ENCODE results near the gene SRR. TPM values are rescaled to one million over a fixed set of nuclear protein-coding genes. Genes with fewer than 3 reads are reported as not detected.
"Not testable (repeated sequence)": the region's sequence is repeated elsewhere in the genome, so short reads cannot be mapped to it uniquely, and the experiment has no call there.

Gene SRR
- total RNA-seq, 2 donors from 2014 or later, result 20.9 to 26.8 TPM

DNA sequence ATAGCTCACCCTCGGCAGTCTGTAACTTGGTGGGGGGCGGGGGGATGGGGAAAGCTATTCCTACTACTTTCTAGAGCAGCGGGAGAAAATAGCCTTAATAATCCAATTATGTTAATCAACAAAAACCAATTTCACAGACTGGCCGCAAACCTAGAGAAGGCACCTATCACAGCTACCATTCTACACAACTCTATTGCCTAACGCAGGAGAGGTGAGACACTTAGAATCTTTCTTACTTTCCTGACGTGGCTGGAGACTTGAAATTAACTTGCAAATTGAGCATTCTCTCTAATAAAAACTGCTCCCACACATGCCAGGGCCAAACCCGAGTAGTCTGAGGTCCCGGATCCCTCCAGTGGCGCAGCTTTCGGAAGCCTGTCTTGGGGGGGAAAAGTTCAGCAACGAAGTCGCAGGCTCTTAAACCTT is 959 bp upstream of the SRR start:
- Mint-ChIP-seq H3K27ac (peak overlapping the region; percentile 69), H3K4me1 (ENCODE audit: low read depth) (peaks cover 48% of the 10 kb centered on the region), H3K9me3 (no peaks in the 10 kb centered on the region), H3K27me3 (ENCODE audit: low read depth) (no peaks in the 10 kb centered on the region), H3K36me3 (ENCODE audit: insufficient read depth in 2 of 2) (peaks cover 3 to 17% of the 10 kb centered on the region in 2 donors), H3K4me3 (peak overlapping the region; percentile 89 to 93)
- DNase-seq, result no peak
- ATAC-seq (replicated peaks in 1 of 2), result no peak

DNA sequence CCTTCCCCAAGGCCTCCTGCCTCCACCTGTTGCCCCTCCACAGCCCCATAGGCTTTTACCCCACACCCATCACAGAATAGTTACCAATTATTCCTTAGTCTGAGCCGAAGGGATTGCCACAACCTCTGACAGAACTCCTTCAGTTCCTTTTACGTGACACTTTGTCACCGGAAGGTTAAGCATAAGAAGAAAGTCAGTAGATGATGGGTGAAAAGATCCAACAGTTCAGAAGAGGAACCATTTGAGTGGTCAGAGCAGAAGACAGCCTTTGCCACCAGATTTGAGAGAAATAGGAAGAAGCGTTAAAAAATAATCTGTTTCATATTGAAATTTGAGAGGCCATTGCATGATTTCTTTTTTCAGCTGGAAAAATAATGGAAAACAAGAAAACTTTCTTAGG is 1.2 kb downstream of the SRR start:
- Mint-ChIP-seq H3K4me3 (peak overlapping the region; percentile 70 to 73), H3K27me3 (ENCODE audit: low read depth) (no peaks in the 10 kb centered on the region), H3K4me1 (ENCODE audit: low read depth) (peaks cover 55% of the 10 kb centered on the region), H3K36me3 (ENCODE audit: insufficient read depth in 2 of 2) (peaks cover 6 to 11% of the 10 kb centered on the region in 2 donors), H3K9me3 (no peaks in the 10 kb centered on the region), H3K27ac (no peak overlapping the region)
- ATAC-seq (replicated peaks in 1 of 2) (no peak), DNase-seq (no peak)

DNA sequence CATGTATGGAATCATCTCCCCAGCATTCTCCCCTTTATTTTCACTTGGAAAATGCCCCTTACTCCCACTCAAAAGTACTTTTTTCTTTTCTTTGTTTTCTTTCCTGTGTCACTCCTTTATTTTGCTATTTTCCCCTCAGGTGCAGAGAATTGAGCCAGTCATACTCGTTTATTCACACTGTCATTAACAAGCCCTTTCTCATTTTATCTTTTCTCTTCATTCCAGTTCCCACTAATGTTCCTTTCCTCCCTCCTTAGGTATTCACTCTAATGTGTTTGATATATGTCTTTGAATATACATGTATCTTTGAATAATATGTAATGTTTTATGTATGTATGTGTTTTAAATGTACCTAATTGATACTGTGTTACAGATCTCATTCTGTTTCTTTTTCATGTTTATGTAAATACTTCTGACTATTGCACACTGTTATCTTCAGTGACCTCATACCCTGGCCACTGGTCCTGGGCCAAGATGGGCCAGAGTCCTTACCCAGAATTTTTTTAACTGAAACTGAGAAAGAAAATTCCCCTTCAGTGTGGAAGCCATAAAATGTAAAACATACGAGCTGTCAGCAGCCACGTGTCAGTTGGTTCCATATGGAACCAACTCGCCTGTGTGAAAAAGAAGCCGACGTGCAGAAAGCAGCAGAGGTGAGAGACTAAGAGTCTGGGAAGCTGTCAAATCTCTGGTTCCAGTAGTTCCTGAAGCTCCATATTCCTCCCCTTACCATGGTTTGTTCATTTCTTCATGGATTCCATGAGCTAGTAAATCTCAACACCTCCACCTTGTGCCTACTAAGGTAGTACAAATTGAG is 5.8 kb downstream of the SRR start:
- H3K36me3 Mint-ChIP-seq (ENCODE audit: insufficient read depth in 2 of 2), result peaks cover 2 to 9% of the 10 kb centered on the region in 2 donors
- H3K4me3 Mint-ChIP-seq, result no peak overlapping the region
- no peak for DNase-seq
- no peak for ATAC-seq (replicated peaks in 1 of 2)
- H3K27me3 Mint-ChIP-seq (ENCODE audit: low read depth), result no peaks in the 10 kb centered on the region
- peaks cover 27% of the 10 kb centered on the region for H3K4me1 Mint-ChIP-seq (ENCODE audit: low read depth)
- no peaks in the 10 kb centered on the region for H3K9me3 Mint-ChIP-seq
- peak overlapping the region; percentile 71 for H3K27ac Mint-ChIP-seq

DNA sequence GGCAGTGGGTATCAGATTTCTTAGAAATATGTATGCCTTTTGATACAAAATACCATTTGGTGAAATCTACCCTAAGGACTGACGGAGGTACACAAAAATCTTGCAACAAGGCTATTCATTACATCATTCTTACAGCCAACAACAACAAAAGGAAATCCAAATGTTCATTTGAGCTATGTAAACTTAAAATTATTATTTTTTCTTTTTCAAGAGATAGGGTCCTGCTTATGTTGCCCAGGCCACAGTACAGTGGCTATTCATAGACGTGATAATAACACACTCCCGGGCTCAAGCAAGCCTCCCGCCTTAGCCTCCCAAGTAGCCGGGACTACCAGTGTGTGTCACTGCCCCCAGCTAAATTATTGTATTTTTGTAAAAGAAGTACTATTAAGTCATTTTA is 9.0 kb downstream of the SRR start:
- Mint-ChIP-seq H3K9me3 (no peaks in the 10 kb centered on the region), H3K4me3 (no peak overlapping the region), H3K36me3 (ENCODE audit: insufficient read depth in 2 of 2) (peaks cover 2% of the 10 kb centered on the region in 2 donors), H3K27me3 (ENCODE audit: low read depth) (no peaks in the 10 kb centered on the region), H3K4me1 (ENCODE audit: low read depth) (peaks cover 7% of the 10 kb centered on the region), H3K27ac (no peak overlapping the region)
- DNase-seq (no peak), ATAC-seq (replicated peaks in 1 of 2) (no peak)

DNA sequence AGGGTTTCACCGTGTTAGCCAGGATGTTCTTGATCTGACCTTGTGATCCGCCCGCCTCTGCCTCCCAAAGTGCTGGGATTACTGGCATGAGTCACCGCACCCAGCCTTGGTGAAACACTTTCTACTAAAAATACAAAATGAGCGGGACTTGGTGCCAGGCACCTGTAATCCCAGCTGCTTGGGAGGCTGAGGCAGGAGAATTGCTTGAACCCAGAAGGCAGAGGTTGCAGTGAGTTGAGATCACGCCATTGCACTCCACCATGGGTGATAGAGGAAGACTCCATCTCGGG is 13.1 kb downstream of the SRR start:
- DNase-seq; ATAC-seq (replicated peaks in 1 of 2); H3K9me3 Mint-ChIP-seq; H3K27me3 Mint-ChIP-seq (ENCODE audit: low read depth); H3K27ac Mint-ChIP-seq; H3K4me1 Mint-ChIP-seq (ENCODE audit: low read depth); H3K4me3 Mint-ChIP-seq: not testable (repeated sequence)
- peaks cover 0 to 18% of the 10 kb centered on the region in 2 donors for H3K36me3 Mint-ChIP-seq (ENCODE audit: insufficient read depth in 2 of 2)

DNA sequence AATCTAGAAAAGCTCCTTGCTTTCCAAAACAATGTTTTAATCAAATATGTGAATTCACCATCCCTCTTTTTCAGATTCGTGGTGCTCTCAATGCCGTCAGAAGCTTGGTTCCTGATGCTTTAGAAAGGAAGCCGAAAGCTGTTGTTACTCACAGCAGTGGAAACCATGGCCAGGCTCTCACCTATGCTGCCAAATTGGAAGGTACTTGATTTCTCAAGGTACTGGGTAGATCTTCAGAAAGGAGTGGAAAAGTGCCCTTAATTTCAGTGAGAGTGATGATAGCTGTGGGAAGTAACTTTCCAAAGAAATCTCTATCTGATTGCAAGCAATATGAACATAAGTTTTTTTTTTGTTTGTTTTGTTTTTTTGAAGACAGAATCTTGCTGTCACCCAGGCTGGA is 14.0 kb downstream of the SRR start:
- Mint-ChIP-seq H3K4me1 (ENCODE audit: low read depth) (no peaks in the 10 kb centered on the region), H3K4me3 (no peak overlapping the region), H3K27me3 (ENCODE audit: low read depth) (no peaks in the 10 kb centered on the region), H3K27ac (no peak overlapping the region), H3K9me3 (no peaks in the 10 kb centered on the region), H3K36me3 (ENCODE audit: insufficient read depth in 2 of 2) (peaks cover 0 to 23% of the 10 kb centered on the region in 2 donors)
- no peak for DNase-seq
- ATAC-seq (replicated peaks in 1 of 2), result no peak

DNA sequence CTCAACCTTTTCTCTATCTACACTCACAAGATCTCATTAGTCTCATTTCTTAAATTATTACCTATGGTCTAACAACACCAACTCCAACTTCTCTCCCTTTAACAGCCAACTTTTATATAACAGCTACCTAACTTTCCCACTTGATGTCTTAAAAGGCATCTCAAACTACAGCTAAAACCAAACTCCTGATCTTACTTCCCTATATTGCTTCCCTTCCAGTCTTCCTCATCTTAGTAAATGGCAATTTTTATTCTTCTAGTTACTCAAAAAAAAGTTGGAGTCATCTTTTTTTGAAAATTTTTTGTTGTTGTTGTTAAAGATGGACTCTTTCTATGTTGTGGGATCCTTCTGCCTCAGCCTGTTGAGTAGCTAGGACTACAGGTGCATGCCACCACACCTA is 15.3 kb downstream of the SRR start:
- peaks cover 0 to 34% of the 10 kb centered on the region in 2 donors for H3K36me3 Mint-ChIP-seq (ENCODE audit: insufficient read depth in 2 of 2)
- no peak overlapping the region for H3K4me3 Mint-ChIP-seq
- H3K27ac Mint-ChIP-seq, result no peak overlapping the region
- H3K27me3 Mint-ChIP-seq (ENCODE audit: low read depth), result no peaks in the 10 kb centered on the region
- H3K9me3 Mint-ChIP-seq, result no peaks in the 10 kb centered on the region
- DNase-seq, result no peak
- H3K4me1 Mint-ChIP-seq (ENCODE audit: low read depth), result no peaks in the 10 kb centered on the region
- ATAC-seq (replicated peaks in 1 of 2), result no peak

DNA sequence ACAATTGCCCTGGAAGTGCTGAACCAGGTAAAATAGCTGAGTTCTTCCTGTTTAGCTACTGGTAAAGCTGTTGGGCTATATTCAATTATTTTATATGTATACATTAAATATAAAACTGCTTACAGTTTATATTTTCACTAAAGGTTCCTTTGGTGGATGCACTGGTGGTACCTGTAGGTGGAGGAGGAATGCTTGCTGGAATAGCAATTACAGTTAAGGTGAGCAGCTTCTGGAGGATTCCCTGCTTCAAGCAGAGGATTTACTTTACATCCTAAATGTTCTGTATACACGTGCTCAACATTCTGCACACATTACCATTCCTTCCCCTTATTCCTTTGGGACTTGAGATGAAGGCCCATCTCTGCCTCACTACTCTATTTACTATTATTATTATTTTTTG is 17.6 kb downstream of the SRR start:
- H3K9me3 Mint-ChIP-seq, result no peaks in the 10 kb centered on the region
- H3K4me3 Mint-ChIP-seq, result no peak overlapping the region
- no peaks in the 10 kb centered on the region for H3K27me3 Mint-ChIP-seq (ENCODE audit: low read depth)
- DNase-seq (no peak), ATAC-seq (replicated peaks in 1 of 2) (no peak)
- H3K36me3 Mint-ChIP-seq (ENCODE audit: insufficient read depth in 2 of 2), result peaks cover 3 to 49% of the 10 kb centered on the region in 2 donors
- H3K4me1 Mint-ChIP-seq (ENCODE audit: low read depth), result no peaks in the 10 kb centered on the region
- no peak overlapping the region for H3K27ac Mint-ChIP-seq

DNA sequence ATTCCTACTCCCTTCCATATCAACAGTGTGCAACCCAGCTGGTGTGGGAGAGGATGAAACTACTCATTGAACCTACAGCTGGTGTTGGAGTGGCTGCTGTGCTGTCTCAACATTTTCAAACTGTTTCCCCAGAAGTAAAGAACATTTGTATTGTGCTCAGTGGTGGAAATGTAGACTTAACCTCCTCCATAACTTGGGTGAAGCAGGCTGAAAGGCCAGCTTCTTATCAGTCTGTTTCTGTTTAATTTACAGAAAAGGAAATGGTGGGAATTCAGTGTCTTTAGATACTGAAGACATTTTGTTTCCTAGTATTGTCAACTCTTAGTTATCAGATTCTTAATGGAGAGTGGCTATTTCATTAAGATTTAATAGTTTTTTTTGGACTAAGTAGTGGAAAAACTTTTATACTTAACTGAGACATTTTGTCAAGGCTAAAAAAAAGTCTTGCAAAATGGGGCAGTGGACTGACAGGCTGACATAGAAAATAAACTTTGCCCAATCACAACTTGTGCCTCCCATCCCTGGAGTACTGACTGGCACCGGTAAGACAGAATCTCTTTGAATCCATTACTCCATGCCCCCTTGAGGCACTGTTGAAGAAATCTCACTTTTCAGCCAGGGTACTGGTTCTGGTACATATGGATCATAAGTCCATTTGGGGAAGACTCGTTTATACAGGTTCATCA is 20.0 kb downstream of the SRR start:
- Mint-ChIP-seq H3K27ac (no peak overlapping the region), H3K9me3 (no peaks in the 10 kb centered on the region), H3K36me3 (ENCODE audit: insufficient read depth in 2 of 2) (peaks cover 3 to 55% of the 10 kb centered on the region in 2 donors), H3K4me1 (ENCODE audit: low read depth) (no peaks in the 10 kb centered on the region), H3K27me3 (ENCODE audit: low read depth) (no peaks in the 10 kb centered on the region), H3K4me3 (no peak overlapping the region)
- ATAC-seq (replicated peaks in 1 of 2) (no peak), DNase-seq (no peak)

DNA sequence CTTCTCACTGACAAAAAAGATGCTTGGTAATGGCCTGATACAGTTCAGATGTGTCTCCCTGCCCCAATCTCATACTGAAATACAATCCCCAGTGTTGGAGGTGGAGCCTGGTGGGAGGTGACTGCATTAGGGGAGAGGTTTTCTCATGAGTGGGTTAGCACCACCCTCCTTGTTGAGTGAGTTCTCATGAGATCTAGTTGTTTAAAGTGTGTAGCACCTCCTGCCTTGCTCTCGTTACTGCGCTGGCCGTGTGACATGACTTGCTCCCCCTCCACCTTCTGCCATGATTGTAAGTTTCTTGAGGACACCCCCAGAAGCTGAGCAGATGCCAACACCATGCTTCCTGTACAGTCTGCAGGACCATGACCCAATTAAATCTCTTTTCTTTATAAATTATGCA is 27.6 kb downstream of the SRR start:
- H3K9me3 Mint-ChIP-seq, result no peaks in the 10 kb centered on the region
- no peak overlapping the region for H3K4me3 Mint-ChIP-seq
- no peak for DNase-seq
- H3K36me3 Mint-ChIP-seq (ENCODE audit: insufficient read depth in 2 of 2), result peaks cover 13 to 40% of the 10 kb centered on the region in 2 donors
- no peak for ATAC-seq (replicated peaks in 1 of 2)
- no peaks in the 10 kb centered on the region for H3K27me3 Mint-ChIP-seq (ENCODE audit: low read depth)
- H3K4me1 Mint-ChIP-seq (ENCODE audit: low read depth), result peaks cover 7% of the 10 kb centered on the region
- H3K27ac Mint-ChIP-seq, result no peak overlapping the region

DNA sequence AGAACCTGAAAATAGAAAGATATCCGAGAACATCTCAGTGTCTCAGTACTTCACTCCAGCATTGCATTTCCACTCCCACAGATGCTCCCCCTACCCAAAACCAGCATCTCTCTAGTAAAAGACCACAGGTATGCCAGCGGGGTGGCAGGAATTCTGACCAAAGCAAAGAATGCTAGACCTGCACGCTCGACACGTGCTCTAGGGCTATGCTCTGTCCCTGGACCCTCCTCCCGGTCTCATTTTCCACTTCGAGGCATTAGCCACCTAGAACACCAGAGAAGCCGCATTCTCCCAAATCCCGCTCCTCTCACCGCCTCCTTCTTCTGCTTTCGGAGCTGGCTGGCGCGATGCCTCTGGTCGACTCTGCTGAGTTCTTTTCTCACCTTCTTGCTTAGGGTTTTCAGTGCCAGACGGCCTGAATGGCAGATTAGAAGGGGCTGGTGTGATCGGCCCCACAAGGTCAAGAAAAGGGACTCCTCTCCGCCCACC is 32.0 kb downstream of the SRR start:
- Mint-ChIP-seq H3K36me3 (ENCODE audit: insufficient read depth in 2 of 2) (peaks cover 7 to 14% of the 10 kb centered on the region in 2 donors), H3K4me3 (peak overlapping the region in 1 of 2 donors; percentile 99), H3K27ac (peak overlapping the region; percentile 94), H3K4me1 (ENCODE audit: low read depth) (peaks cover 5% of the 10 kb centered on the region), H3K27me3 (ENCODE audit: low read depth) (no peaks in the 10 kb centered on the region), H3K9me3 (no peaks in the 10 kb centered on the region)
- DNase-seq (no peak), ATAC-seq (replicated peaks in 1 of 2) (no peak)

DNA sequence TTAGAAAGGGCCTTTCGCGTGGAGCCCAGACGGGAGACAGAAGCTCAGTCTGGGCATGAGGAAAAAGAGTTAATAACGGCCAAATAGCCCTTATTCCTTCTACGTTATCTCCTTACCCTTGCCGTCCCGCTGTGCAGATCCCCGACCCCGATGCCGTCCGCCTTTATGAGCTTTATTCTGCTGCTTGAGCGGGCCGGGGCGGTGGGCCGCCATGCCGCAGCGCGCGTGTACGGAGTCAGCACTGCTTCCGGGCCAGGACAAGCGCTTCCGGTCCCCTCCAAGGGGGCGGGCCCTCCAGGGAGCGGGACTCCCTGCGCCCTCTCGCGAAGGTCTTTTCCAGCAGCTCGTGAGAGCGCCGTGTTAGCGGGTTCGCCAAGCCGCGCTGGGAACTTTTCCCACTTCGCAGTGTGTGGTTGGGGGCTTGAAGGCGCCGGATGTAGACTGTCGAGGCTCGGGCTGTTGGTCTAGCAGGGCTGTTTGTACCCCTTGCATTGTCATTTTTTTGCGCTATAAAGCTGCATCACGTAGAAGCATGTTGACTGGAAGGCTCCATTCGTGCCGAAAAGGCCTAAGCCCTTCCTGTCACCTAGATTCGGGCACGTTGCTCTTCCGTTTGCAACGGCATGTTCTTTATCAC is 32.6 kb downstream of the SRR start, which contains the start of gene TSR1:
Gene TSR1 (minus strand): TSS at position 243 of the 637 bp plus-strand sequence. CDS start 30 bp downstream, at position 213.
- ATAC-seq (replicated peaks in 1 of 2), result peak; percentile 90 to 91
- peaks cover 5% of the 10 kb centered on the region for H3K4me1 Mint-ChIP-seq (ENCODE audit: low read depth)
- H3K4me3 Mint-ChIP-seq, result peak within 1 kb of the TSS in 1 of 2 donors; percentile 99
- DNase-seq, result peak; percentile 92 to 93
- H3K9me3 Mint-ChIP-seq, result no peaks in the 10 kb centered on the region
- H3K27me3 Mint-ChIP-seq (ENCODE audit: low read depth), result no peaks in the 10 kb centered on the region
- H3K27ac Mint-ChIP-seq, result peak within 1 kb of the TSS; percentile 94
- peaks cover 7 to 12% of the 10 kb centered on the region in 2 donors for H3K36me3 Mint-ChIP-seq (ENCODE audit: insufficient read depth in 2 of 2)
